ENCODE results near the gene ZNF33B. TPM values are rescaled to one million over a fixed set of nuclear protein-coding genes. Genes with fewer than 3 reads are reported as not detected.

The ZNF33B gene
- total RNA-seq, 1 experiment from 2014 or later, result 22.7 TPM

DNA sequence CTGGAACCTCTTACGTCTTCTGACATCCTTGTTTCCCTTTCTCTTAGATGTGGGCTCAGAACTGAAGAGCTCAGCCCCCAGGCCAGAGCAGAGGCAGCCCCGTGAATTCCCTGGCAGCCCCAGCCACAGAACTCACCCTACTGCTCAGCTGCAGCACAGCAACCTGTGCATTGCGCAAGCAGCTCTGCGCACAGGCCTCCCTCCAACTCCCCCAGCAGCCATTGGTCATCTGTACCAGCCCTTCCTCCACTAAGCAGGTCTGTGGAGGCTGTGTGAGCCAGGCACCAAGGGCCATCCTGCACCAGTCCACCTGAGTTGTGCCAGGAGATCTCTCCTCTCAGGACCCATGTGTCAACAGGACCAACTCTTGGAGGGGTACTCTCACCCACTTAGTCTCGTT is 54.5 kb downstream of the ZNF33B start (continued):
- TF ChIP-seq OVOL2 (CRISPR knock-in tag; IDR thresholded peaks at IDR 0.05; ENCODE audit: borderline replicate concordance) (no peak), CREM (CRISPR knock-in tag; IDR thresholded peaks at IDR 0.05) (no peak)

DNA sequence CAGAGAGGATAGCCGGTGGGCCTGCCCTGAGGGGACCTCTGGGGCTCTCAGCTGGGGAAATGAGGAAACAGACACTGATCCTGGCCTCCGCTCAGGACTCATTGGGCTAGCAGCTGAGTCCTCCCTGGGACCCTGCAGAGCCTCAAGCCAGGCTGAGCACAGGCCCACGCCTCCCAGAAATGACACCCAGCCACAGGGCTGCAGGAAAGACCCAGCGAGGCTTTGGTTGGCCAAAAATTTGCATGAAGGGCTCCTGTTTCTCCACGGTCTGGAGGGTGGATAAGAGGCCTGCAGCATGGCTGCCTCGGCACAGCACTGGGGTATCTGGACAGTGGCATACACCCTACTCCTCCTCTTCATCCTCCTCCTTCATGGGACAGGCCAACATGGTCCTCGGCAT is 60.4 kb downstream of the ZNF33B start:
- Mint-ChIP-seq H3K36me3 (peaks cover 23% of the 10 kb centered on the region), H3K27ac (no peak overlapping the region), H3K4me3 (no peak overlapping the region), H3K4me1 (no peaks in the 10 kb centered on the region), H3K27me3 (ENCODE audit: low read depth) (no peaks in the 10 kb centered on the region; the same call in 1 of the 2 replicates), H3K9me3 (peaks cover 48% of the 10 kb centered on the region)
- ATAC-seq (no peak), DNase-seq (ENCODE audit: low spot score) (no peak)
- CTCF ChIA-PET, result no interaction called here
- POLR2A ChIA-PET, result no interaction called here
- TF ChIP-seq ELF4 (CRISPR knock-in tag; IDR thresholded peaks at IDR 0.05; ENCODE audit: low read depth) (no peak), NFE2L1 (CRISPR knock-in tag; IDR thresholded peaks at IDR 0.05) (no peak), TEAD4 (CRISPR knock-in tag; IDR thresholded peaks at IDR 0.05) (no peak), ZNF671 (CRISPR knock-in tag; IDR thresholded peaks at IDR 0.05) (no peak), NR2C2 (CRISPR knock-in tag; IDR thresholded peaks at IDR 0.05) (no peak), SMAD3 (CRISPR knock-in tag; IDR thresholded peaks at IDR 0.05; ENCODE audit: borderline replicate concordance) (no peak)
- TF ChIP-seq, protein P1, sequence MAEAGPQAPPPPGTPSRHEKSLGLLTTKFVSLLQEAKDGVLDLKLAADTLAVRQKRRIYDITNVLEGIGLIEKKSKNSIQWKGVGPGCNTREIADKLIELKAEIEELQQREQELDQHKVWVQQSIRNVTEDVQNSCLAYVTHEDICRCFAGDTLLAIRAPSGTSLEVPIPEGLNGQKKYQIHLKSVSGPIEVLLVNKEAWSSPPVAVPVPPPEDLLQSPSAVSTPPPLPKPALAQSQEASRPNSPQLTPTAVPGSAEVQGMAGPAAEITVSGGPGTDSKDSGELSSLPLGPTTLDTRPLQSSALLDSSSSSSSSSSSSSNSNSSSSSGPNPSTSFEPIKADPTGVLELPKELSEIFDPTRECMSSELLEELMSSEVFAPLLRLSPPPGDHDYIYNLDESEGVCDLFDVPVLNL (CRISPR knock-in tag; IDR thresholded peaks at IDR 0.05; ENCODE audit: borderline replicate concordance, low read depth), result no peak

DNA sequence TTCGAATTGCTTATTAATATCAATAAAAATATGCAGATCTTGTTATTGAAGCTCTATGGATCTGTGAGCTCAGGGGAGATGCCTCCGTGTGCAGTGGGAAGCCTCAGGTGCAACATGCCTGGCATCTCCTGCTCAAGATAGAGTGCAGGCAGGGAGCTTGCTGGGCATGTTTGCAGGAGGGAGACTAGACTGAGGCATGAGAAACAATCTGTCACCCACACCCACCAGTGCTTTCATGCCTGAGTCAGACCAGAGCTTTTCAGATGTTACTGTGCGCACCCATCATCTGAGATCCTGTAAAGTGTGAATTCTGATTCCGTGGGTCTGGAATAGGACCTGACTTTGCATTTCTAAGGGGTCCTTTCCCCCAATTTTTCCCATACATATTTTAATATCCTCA is 62.0 kb downstream of the ZNF33B start:
- Mint-ChIP-seq H3K36me3 (peaks cover 17% of the 10 kb centered on the region), H3K9me3 (peaks cover 52% of the 10 kb centered on the region)
- CTCF ChIA-PET, result no interaction called here

More for the DNA sequence above, 62.0 kb downstream of the ZNF33B start:
- TF ChIP-seq NR1H2 (CRISPR knock-in tag; IDR thresholded peaks at IDR 0.05), result no peak
- TF ChIP-seq SP1 (CRISPR knock-in tag; conservative IDR thresholded peaks at IDR 0.05), result no peak
- TF ChIP-seq CREM (CRISPR knock-in tag; IDR thresholded peaks at IDR 0.05), result no peak
- TF ChIP-seq, protein P2, sequence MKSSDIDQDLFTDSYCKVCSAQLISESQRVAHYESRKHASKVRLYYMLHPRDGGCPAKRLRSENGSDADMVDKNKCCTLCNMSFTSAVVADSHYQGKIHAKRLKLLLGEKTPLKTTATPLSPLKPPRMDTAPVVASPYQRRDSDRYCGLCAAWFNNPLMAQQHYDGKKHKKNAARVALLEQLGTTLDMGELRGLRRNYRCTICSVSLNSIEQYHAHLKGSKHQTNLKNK (CRISPR knock-in tag; IDR thresholded peaks at IDR 0.05), result no peak
- TF ChIP-seq, protein P3, sequence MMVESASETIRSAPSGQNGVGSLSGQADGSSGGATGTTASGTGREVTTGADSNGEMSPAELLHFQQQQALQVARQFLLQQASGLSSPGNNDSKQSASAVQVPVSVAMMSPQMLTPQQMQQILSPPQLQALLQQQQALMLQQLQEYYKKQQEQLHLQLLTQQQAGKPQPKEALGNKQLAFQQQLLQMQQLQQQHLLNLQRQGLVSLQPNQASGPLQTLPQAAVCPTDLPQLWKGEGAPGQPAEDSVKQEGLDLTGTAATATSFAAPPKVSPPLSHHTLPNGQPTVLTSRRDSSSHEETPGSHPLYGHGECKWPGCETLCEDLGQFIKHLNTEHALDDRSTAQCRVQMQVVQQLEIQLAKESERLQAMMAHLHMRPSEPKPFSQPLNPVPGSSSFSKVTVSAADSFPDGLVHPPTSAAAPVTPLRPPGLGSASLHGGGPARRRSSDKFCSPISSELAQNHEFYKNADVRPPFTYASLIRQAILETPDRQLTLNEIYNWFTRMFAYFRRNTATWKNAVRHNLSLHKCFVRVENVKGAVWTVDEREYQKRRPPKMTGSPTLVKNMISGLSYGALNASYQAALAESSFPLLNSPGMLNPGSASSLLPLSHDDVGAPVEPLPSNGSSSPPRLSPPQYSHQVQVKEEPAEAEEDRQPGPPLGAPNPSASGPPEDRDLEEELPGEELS (CRISPR knock-in tag; IDR thresholded peaks at IDR 0.05), result no peak
- no peak for TF ChIP-seq ZNF121 (CRISPR knock-in tag; IDR thresholded peaks at IDR 0.05)
- TF ChIP-seq JAZF1 (CRISPR knock-in tag; IDR thresholded peaks at IDR 0.05), result no peak
- TF ChIP-seq, protein P4, sequence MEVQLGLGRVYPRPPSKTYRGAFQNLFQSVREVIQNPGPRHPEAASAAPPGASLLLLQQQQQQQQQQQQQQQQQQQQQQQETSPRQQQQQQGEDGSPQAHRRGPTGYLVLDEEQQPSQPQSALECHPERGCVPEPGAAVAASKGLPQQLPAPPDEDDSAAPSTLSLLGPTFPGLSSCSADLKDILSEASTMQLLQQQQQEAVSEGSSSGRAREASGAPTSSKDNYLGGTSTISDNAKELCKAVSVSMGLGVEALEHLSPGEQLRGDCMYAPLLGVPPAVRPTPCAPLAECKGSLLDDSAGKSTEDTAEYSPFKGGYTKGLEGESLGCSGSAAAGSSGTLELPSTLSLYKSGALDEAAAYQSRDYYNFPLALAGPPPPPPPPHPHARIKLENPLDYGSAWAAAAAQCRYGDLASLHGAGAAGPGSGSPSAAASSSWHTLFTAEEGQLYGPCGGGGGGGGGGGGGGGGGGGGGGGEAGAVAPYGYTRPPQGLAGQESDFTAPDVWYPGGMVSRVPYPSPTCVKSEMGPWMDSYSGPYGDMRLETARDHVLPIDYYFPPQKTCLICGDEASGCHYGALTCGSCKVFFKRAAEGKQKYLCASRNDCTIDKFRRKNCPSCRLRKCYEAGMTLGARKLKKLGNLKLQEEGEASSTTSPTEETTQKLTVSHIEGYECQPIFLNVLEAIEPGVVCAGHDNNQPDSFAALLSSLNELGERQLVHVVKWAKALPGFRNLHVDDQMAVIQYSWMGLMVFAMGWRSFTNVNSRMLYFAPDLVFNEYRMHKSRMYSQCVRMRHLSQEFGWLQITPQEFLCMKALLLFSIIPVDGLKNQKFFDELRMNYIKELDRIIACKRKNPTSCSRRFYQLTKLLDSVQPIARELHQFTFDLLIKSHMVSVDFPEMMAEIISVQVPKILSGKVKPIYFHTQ (CRISPR knock-in tag; IDR thresholded peaks at IDR 0.05), result no peak
- TF ChIP-seq RELA (CRISPR knock-in tag; IDR thresholded peaks at IDR 0.05; ENCODE audit: borderline replicate concordance), result no peak
- TF ChIP-seq SOX15 (CRISPR knock-in tag; IDR thresholded peaks at IDR 0.05), result no peak
- TF ChIP-seq FOXJ3 (CRISPR knock-in tag; IDR thresholded peaks at IDR 0.05; ENCODE audit: borderline replicate concordance), result no peak
- TF ChIP-seq KAT7 (CRISPR knock-in tag; IDR thresholded peaks at IDR 0.05; ENCODE audit: borderline replicate concordance), result no peak
- TF ChIP-seq SMAD4 (CRISPR knock-in tag; IDR thresholded peaks at IDR 0.05), result no peak
- no peak for TF ChIP-seq ETV6 (CRISPR knock-in tag; IDR thresholded peaks at IDR 0.05)
- no peak for TF ChIP-seq ZNF232 (CRISPR knock-in tag; IDR thresholded peaks at IDR 0.05)
- TF ChIP-seq, protein P5, sequence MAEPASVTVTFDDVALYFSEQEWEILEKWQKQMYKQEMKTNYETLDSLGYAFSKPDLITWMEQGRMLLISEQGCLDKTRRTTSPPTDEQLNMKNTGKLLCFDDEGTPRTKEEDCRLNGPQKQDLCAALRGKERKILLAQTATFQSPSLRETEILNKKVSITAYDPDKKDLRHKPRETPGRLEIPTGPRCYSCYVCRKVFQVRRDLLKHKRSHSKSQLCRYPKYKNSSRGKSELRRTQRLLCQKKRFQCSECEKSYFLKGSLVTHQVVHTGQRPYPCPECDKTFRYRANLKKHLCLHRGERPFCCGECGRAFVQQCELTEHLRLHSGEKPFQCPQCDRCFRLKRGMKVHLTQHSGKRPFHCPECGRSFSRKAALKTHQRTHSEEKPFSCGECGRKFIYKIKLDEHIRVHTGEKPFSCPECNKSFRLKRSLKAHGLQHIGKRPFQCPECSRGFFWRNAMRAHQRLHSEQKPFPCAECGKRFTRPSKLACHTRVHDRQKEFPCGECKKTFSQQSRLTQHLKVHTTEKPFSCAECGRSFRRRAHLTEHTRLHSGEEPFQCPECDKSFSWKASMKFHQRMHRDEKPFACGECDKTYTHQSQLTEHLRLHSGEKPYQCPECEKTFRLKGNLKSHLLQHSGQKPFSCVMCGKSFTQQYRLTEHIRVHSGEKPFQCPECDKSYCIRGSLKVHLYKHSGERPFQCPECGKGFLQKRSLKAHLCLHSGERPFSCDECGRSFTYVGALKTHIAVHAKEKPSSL (CRISPR knock-in tag; conservative IDR thresholded peaks at IDR 0.05), result no peak
- TF ChIP-seq ELF4 (CRISPR knock-in tag; IDR thresholded peaks at IDR 0.05; ENCODE audit: low read depth), result no peak
- Mint-ChIP-seq H3K27me3 (ENCODE audit: low read depth) (peaks cover 5% of the 10 kb centered on the region), H3K4me3 (no peak overlapping the region), H3K27ac (no peak overlapping the region), H3K4me1 (no peaks in the 10 kb centered on the region)
- POLR2A ChIA-PET, result no interaction called here
- ATAC-seq, result no peak
- no peak for DNase-seq (ENCODE audit: low spot score)
